Activated T-cell treated with anti-CD3 and anti-CD28 coated beads for 24 hours (primary cell): ENCODE results near the gene CFAP43.
"Not testable (repeated sequence)": the region's sequence is repeated elsewhere in the genome, so short reads cannot be mapped to it uniquely, and the experiment has no call there.

Source experiments
- DNase-seq: peaks from one replicate; pipeline ENCODE4 v3.0.0-alpha.2; 2020; ENCODE audit warnings: low read depth

The CFAP43 gene

DNA sequence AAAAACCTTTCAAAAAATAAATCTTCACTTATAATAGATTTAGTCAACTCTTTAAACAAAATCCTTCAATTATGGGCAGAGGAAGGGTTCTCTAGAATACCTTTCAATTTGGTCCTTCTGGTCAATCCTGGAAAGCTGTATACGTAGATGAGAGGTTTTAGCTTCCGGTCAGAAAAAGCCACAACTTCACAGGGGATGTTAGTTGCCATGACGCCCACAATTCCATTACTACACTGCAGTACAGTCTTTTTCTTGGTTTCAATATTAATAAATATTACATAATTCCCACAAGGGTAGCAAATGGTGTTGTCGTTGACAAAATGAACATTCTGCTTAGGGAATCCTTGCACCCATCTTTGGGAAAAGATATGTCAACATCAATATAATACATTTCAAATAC, 1.7 kb downstream of the CFAP43 start:
- DNase-seq = no peak

GRCh38 chr10:104223304-104223703, 8.9 kb downstream of the CFAP43 start:
- DNase-seq = no peak

DNA sequence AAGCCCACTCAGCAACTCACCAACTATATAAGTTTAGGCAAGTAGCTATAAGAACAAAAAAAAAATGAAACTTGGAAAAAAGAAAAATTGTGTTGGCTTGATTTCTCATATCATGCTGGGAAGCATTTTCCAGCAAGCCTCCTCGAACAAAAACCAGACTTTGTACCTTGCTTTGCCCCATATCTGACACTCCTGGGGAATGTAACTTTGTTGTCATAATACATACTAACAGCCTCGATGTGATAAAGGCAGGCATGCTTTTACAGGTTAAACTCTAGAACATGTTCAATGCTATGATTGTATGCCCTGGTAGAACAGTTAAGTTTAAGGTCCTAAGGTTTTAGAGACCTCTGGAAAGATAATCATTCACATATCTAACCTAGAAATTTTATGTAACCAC, 11.6 kb downstream of the CFAP43 start:
- no peak for DNase-seq

DNA sequence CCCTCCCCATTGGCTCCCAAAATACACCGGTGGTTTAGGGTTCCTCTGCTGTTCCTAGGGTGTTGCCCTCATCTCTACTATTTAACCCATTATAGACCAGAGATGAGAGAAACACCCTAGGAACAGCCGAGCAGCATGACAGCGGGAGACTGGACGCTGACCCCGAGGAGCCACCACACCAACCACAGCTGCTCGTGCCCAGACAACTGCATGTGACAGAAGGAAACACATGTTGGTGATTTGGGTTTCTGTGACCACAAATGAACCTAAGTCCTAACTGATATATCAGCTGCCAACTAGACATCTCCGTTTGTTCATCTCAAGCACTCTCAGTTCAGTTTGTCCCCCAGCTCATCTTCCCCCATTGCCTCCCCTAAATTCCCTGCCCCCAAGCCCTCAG, 13.4 kb downstream of the CFAP43 start:
- DNase-seq = no peak

- DNase-seq = no peak
Measured at GRCh38 chr10:104216631-104217030, 15.5 kb downstream of the CFAP43 start.

- peak; percentile 13 for DNase-seq
Measured at GRCh38 chr10:104209575-104210198, 22.5 kb downstream of the CFAP43 start.

DNA sequence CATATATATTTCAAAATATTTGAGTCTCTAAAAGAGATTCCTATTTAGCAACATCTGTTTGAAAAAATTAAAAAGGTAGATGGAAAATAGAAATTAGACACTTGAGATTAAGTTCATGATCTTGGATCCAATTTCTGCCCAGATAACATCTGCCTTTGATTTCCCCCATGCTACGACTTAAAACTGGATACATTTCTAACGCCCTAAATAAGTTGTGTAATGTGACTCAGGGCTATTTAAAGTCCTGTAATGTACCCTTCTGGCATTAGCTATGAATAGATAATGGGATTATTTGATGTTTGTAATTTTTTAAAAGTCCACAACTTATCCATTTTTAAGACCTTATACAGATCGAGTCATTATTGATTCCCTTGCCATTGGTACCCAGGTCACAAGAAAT, 23.4 kb downstream of the CFAP43 start:
- DNase-seq = no peak

GRCh38 chr10:104202231-104202630, 29.9 kb downstream of the CFAP43 start:
- DNase-seq = no peak

DNA sequence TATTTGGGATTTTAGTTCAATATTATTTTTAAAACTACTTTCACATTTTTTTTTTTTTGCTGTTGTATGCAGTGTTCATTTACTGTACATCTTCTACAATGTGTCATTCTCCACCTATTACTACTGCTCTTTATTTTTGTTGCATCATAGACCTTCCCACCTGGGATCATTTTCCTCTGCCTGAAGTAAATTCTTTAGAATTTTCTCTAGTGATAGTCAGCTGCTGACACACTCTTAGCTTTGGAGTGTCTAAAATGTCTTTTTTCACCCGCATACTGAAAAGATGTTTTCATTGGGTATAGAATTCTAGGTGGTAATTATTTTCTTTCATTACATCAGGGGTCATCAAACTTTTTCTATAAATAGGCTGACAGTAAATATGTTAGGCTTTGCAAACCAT, 30.5 kb downstream of the CFAP43 start:
- DNase-seq = no peak

DNA sequence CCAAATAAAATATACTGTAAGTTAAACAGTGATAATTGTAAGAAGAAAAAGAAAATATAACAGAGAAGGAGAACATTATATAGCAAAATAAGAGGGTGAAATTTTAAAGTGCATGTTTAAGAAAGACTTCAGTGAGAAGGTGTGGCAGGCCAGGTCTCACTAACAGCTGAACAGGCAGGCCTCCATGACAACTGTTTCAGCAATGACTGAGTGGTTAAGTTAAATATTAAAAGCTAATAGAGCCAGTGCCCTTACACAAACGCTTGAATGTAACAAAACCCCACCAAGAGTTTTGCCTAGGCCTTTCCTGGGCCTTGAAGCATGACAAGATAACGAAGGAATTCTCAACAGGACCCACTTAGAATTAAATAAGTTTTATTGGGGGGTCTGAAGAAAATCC, 32.6 kb downstream of the CFAP43 start:
- DNase-seq = no peak

DNA sequence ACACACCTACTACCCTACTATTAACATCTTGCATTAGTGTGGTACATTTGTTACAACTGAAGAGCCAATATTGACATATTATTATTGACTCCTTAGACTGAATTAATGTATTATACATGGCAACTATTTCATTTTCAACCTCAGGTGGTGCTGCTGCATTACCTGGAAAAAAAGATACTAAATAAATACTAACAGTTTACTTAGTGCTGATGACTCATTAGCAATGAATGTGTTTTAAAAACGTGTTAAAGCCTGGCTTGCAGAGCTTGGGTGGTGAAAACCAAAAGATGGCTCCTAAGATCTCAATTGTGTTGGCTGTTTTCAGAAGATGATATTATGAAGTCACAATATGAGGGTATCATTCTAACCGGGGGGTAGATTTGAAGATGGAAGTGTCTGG, 34.8 kb downstream of the CFAP43 start:
- DNase-seq = no peak

DNA sequence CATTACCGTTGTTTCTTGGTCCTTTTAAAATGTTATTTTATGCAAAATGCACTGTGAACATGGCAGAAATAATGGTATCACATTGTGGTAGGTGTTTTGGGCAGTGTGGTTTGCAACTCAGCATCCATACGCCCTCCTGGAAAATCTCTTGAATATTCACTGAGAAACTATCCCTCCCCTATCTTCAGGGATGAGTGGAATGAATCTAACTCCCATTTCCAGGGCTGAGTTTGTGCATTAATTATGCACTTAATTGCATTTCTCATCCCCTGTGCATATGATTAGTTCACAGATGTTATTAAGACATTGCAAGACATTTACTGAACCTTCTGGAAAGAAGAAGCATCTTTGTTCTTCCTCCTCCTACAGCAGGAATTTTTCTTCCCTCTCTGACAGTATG, 36.5 kb downstream of the CFAP43 start:
- DNase-seq = no peak

- DNase-seq = no peak
Measured at GRCh38 chr10:104193787-104194186, 38.4 kb downstream of the CFAP43 start.

DNA sequence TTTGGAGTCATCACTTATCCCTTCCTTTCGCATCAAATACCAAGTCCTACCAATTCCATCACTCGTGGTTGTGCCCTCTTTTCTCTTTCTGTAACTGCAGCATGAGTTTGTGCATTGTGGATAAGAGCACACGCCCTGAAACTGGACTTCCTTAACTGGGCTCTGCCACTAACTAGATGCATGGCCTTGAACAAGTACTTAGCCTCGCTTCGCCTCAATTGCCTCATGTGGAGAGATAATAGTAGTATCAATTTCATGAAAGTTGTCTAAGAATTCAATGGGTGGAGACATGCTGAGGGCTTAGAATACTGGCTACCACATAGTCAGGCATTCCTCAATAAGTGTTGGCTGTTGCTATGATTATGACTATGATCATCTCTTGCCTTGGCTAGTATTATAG, 41.5 kb downstream of the CFAP43 start:
- no peak for DNase-seq

GRCh38 chr10:104183682-104184081, 48.5 kb downstream of the CFAP43 start:
- DNase-seq = no peak

DNA sequence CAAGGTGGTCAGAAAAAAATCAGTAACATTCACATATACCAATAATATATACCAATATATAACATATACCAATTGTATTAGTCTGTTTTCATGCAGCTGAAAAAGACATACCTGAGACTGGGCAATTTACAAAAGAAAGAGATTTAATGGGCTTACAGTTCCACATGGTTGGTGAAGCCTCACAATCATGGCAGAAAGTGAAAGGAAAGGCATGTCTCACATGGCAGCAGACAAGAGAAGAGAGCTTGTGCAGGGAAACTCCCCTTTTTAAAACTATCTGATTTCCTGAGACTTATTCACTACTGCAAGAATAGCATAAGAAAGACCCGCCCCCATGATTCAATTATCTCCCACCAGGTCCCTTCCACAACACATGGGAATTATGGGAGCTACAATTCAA, 58.0 kb downstream of the CFAP43 start:
- DNase-seq = not testable (repeated sequence)

DNA sequence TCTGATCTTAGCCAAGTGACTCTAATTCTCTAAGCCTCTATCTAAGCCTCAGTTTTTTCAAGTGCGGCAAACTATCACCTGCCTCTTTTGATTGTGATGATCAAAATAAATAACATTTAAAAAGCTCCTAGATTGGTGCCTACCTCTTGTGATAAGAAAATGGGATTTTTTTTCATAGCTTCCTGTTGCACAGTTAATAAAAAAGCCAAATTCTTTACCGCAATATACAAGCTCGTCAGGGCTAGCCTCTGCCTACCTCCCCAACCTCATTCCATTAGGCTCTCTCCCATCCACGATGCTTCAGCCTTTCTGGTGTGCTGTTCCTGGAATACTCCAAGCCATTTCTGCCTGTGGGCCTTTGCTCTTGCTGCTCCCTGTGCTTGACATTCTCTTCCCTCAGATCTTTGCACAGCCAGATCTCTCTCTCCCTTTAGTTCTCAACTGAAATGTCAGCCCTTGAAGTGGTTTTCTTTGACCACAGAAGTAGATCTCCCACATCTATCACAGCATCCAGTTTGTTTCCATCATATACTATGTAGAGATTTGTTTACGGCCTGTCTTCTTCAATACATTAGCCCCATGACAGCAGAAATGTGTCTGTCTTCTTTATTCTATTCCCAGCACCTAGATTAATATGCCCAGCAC, 61.4 kb downstream of the CFAP43 start:
- no peak for DNase-seq

DNA sequence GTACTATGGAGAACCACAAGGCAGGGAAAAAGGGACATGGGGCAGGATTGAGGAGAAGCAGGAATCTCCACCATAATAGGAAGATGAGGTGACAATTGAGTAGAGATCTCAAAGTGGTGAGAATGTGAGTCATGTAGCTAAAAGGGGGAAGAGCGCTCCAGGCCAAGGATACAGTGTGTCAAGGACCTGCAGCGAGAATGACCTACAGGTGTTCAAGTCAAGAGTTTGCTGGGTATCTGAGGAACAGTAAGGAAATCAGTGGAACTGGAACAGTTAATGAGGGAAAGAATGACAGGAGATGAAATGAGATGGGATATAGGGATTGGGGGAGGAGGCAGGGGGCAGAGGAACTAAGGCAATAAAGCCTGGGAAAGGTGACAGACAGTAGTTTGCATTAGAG, 76.6 kb downstream of the CFAP43 start:
- no peak for DNase-seq

GRCh38 chr10:104151737-104152136, 80.4 kb downstream of the CFAP43 start:
- DNase-seq = no peak

- no peak for DNase-seq
Measured at GRCh38 chr10:104150139-104150538, 82.0 kb downstream of the CFAP43 start.

- DNase-seq = no peak
Measured at GRCh38 chr10:104146882-104147281, 85.3 kb downstream of the CFAP43 start.

GRCh38 chr10:104144931-104145330, 87.2 kb downstream of the CFAP43 start:
- no peak for DNase-seq

DNA sequence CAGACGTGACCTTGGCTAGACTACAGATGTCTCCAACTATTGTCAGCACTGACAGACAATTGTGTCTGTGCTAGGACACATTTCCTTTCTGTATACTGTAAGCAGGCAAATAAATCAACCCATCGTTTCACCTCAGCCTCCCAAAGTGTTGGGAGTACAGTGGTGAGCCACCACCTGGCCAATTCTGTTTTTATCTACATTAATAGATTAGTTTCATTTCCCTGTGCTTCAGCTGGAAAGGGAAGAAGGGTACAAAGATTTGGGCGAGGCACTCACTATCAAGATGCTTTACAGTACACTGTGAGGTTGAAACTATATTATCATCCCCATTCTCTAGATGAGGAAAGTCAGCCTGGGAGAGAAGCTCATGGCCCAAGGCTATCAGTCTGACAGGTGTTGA, 88.3 kb downstream of the CFAP43 start:
- DNase-seq = no peak

DNA sequence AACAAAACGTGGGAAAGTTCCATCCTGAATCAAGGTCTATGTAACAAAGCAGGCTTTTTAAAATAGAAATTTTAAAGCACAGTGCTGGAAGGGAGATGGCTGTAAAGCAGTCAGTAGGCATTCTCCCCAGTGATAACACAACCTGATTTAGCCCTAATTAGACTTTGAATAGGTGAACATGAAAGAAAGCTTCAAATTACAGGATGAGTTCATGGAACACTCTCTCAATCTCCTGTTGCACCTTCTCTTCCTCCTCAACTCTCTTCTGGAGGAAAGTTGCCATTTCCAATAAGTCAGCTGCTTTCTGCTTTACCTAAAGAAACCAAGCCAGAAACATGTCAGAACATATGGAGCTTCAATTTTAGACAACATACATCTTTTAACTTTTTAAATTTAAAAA, 90.1 kb downstream of the CFAP43 start:
- DNase-seq = no peak
